GM21423 (cell line): Measurements from ENCODE around the gene MCM7.

Experiments
- ATAC-seq: cut with Tn5 transposase; IDR thresholded peaks from one replicate; pipeline ENCODE4 v1.9.1; 2021; ENCODE audit warnings: mild to moderate bottlenecking, moderate library complexity; ENCODE audit not compliant: unreplicated experiment

MCM7 gene

DNA sequence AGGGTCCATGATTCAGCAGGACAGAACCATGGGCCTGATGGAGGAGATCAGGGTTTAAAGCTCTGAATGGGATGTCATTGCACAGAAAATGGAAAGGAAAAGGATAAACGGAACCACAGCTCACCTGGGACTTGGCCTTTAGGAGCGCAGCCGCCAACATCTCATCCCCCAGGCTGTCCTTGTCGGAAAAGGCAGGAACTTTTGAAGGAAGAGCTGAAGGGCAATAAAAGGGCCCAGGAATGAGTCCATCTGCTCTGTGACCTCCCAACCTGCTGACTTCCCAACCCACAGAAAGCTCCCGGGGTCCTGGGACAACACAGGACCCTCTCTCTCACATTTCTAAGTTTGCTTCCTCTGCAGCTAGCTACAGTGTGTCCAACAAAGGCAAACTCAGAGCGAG, 25.8 kb downstream of the MCM7 start:
- no peak for ATAC-seq

DNA sequence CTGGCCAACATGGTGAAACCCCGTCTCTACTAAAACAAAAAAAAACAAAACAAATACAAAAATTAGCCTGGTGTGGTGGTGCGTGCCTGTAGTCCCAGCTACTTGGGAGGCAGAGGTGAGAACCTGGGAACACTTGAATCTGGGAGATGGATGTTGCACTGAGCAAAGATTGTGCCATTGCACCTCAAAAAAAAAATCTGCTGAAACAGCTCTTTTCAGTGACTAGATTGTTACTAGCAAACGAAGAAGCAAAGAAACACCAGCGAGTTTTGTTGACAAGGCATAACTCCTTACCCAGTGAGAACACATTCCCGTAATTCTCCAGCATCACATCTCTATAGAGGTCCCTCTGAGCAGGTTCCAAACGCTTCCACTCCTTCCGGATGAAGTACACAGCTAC, 26.4 kb downstream of the MCM7 start:
- no peak for ATAC-seq

DNA sequence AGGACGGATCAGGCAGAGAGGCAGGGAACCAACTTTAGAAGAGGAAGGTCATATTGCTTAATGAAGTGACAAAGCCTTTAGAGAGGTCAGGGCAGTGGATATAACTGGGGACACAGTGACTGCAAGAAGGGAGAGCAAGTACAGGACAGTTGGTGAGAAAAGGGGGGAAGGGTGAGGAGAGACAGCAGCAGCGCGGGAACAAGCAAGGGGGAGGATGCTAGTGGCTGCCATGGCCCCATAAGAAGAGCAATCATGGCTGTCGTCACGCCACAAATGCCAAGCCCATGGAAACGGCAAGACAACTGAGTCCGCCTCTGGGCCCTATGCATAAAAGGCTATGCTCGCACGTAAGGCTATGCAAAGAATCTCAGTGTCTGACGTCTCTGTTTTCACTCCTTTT, 28.7 kb downstream of the MCM7 start:
- no peak for ATAC-seq

DNA sequence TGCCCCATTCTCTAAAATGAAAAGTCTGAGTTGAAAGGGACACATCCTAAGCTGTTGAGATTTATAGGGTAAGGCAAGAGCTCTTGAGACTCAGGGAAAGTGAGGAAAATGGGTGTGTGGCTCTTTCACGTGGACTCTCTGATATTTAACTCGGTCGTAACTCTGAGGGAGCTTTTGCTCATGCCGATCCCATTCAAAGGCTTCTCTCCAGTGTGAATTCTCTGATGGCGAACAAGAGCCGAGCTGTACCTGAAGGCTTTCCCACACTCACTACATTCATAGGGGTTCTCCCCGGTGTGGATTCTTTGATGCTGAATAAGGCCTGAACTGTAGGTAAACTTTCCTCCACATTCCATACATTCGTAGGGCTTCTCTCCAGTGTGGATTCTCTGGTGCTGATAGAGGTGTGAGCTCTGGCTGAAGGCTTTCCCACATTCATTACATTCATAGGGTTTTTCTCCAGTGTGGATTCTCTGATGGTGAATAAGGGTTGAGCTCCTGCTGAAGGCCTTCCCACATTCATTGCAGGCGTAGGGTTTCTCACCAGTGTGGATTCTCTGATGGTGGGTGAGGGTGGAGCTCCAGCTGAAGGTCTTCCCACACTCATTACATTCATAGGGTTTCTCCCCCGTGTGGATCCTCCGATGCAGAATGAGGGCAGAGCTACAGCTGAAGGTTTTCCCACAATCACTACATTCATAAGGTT, 30.0 kb downstream of the MCM7 start:
- no peak for ATAC-seq

DNA sequence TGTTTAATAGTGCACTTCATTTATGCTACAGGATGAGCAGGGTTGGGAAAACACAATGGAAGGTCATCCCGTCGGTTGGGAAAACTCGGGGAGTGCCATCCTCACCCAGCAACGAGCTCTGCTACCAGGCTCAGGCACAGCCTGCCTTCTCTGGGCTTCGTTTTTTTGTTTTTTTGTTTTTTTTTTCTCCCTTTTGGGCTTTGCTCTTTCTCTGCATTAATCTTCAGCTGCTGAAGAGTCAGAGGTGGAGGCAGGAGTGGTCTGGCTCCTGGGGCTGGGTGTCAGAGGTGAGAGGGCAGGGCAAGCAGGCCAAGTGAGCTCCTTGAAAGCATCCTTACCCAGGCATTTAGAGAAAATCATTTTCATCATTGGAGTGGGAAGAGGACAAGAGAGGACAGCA, 31.2 kb downstream of the MCM7 start:
- no peak for ATAC-seq

DNA sequence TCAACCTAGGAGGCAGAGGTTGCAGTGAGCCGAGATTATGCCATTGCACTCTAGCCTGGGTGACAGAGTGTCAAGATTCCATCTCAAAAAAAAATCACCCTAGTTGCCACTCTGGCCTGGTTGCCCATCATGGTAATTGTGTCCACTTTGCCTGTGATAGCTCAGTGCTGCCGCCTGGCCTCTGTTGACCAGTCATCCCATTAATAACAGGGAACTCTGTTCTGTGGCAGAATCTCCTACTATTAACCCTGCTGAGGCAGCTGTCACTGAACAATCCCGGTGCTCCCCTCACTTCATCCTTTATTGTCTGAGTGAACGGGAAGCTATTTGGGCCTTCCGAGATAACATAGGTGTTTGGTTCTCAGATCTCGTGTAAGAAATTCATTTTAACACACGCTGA, 34.2 kb downstream of the MCM7 start:
- ATAC-seq, result no peak

DNA sequence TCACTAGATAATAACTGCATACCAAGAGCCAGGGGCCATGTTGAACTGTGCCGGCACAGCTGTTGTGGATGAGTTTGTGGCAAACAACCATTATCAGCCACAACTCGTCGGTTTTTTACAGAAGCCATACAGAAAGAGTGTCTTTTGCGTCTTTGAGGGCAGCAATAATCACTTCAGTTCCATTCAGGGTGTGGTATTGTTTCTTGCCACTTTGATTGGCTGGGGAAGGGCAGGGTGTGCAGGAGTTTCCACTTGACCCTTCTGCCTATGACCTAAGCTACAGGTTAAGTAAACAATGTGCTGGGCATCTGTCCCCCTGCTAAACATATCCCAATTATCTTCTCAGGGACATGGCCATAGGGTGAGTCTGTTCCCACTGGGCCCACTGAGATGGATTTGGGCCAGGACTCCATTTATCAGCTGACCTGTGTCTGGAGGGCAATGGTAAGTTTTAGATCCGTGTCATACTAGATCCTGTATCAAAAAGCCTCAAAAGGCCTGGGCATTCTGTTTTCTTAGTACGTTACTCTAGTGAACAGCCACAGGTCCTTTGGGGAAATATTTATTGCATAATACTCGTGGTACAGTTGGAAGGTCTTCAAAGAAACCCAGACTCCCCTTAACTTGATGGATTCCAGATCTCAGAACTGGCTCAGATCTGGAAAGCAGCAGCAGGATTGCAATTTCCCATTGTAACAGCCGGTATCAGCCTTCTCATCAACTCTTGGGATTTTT, 35.6 kb downstream of the MCM7 start:
- no peak for ATAC-seq

DNA sequence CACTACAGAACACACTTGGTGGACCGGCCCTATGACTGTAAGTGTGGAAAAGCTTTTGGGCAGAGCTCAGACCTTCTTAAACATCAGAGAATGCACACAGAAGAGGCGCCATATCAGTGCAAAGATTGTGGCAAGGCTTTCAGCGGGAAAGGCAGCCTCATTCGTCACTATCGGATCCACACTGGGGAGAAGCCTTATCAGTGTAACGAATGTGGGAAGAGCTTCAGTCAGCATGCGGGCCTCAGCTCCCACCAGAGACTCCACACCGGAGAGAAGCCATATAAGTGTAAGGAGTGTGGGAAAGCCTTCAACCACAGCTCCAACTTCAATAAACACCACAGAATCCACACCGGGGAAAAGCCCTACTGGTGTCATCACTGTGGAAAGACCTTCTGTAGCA, 37.0 kb downstream of the MCM7 start:
- no peak for ATAC-seq

DNA sequence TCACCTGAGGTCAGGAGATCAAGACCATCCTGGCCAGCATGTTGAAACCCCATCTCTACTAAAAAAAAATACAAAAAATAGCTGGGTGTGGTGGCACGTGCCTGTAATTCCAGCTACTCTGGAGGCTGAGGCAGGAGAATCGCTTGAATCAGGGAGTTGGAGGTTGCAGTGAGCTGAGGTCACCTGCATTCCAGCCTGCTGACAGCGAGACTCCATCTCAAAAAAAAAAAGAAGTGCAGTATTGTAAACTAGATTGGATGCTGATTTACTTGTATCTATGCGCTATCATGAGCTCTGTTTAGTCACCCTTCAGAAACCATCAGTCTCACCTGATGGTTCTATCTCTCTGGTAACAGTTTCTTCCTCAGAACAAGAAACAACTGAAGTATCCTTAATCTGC, 37.8 kb downstream of the MCM7 start:
- ATAC-seq, result no peak

DNA sequence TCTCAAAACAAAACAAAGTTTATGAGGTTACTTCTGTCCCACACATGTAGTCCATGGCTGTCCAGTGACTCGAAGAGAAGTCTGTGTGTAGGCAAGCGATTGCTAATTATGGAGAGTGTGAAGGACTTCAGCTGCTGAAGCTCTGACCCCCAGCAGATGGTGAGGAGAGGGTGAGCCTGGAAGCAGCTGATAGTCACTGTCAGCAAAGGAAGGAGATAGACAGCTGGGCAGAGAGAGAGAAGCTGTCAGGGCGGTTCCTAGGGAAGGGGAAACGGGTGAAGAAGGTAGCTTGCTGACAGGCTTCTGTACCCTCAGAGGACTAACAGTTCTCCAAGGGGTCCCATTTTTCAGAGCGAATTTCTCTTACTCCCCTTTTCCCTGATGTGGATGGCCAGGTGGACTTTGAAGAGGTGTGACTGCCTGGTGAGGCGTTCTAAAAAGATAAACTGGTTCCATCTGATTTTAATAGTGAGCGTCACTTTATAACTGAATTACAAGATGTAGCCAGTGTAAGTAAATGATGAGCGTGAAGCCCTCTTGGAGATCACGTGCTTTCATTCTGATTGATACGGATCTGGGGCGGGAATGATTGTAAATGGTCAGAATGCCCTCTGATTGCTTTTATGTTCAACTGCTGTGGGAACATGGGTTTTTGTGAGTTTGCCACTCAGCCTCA, 39.5 kb downstream of the MCM7 start:
- ATAC-seq, result no peak

DNA sequence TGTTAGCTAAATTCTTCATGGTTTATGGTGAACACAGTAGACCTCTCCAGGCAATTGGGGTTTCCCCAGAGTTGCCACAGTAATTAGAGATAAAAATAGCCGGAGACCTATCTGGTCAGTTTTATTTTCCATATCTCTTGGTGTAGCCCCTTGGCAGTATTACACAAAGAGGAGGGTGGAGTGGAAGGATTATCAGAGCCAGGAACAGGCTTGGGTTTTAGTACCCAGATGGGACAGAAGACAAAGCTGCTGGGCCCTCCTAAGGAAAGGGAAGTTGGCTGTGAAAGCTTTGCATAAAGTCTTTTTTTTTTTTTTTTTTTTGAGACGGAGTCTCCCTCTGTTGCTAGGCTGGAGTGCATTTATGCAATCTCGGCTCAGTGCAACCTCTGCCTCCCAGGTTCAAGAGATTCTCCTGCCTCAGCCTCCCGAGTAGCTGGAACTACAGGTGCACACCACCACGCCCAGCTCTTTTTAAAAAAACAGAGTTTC, 41.9 kb downstream of the MCM7 start:
- ATAC-seq, result no peak

DNA sequence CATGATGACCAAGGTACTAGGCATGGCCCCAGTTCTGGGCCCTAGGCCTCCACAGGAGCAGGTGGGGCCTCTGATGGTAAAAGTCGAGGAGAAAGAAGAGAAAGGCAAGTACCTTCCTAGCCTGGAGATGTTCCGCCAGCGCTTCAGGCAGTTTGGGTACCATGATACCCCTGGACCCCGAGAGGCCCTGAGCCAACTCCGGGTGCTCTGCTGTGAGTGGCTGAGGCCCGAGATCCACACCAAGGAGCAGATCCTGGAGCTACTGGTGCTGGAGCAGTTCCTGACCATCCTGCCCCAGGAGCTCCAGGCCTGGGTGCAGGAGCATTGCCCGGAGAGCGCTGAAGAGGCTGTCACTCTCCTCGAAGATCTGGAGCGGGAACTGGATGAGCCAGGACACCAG, 44.2 kb downstream of the MCM7 start:
- ATAC-seq, result no peak

DNA sequence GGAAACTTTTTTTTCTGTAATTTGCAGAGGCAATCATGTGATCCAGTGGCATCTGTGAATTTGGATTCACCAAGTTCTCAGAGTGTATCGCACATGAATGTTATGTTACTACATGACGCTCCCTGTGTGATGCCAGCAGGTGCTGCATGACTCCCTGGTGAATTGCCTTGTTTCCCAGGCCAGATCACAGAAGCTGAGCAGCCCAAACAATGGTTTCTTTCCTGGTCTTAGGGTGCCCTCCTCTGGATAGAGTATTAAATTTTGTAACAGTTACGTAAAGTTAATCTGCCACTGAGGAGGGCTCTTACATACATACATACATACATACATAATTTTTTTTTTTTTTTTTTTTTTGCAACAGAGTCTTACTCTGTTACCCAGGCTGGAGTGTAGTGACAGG, 48.0 kb downstream of the MCM7 start:
- ATAC-seq, result no peak

DNA sequence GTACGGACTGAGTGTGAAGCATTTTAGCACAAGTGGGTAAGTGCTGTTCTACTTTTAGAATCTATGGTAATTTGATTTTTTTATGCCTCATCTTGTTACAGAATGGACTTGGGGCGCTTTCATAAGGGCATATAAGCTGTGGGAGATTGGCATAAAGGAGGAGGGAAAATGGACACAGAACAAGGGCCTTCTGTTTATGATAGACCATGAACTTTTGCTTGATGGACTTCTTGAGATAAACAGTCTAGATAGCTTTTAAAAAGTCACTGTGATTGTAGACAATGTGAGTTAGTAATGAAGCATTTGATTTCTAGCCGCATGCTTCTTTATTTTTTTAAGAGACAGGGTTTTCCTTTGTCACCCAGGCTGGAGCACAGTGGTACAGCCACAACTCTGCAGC, 49.6 kb downstream of the MCM7 start:
- ATAC-seq, result no peak

DNA sequence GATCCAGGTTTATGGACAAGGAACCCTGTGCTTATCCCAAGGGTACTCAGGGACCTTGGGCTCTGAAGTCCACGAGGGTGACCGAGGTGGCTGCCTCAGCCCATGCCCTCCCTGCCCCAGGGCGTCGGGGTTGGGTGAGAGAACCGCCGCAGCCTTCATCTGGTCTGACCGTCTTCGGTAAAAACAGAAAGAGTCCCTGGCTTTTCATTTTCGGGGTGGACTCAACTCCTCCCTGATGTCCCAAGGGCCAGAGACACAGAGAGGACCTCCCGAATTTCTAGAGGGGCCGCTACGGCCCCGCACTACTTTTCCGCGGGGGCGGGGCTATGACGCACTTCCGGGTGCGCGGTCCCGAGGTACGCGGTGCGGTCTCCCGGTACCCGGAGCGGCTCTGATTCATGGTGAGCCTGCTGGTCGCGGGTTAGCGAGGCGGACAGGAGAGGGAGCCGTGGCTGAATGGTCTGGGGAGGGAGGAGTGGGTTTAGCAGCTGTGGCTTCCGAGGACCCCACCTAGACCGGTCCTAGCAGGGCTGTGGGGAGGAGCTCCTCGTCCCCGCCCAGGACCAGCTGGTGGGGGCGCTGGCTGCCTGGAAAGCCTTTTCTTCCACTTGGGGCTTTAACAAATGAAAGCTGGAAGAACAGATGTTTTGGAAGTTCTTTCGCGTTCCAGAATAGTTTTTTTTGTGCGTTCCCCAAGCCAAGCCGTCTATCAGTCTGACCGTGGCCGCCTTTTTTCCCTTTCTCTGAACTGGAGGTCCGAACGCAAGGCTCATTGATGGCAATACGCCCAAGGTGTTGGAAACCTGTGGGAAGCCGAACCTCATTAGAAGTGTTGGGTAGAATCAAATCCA, 51.5 kb downstream of the MCM7 start, which contains the start of gene ZSCAN21:
Gene ZSCAN21 (plus strand): TSS at position 334 of the 851 bp plus-strand sequence. CDS start 7,233 bp downstream, outside the sequence.
- ATAC-seq, result peak; percentile 85

DNA sequence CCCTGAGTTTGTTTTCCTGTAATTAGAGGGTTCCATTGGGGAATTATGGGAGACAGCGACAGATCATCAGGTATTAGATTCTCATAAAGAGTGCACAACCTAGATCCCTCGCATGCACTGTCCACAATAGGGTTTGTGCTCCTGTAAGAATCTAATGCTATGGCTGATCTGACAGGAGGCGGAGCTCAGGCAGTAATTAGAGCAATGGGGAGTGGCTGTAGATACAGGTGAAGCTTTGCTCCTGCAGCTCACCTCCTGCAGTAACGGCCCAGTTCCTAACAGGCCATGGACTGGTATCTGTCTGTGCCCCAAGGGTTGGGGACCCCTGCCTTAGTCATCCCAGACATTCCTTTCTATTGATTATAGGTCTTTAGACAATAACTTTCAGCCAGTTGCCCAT, 52.5 kb downstream of the MCM7 start:
- no peak for ATAC-seq

DNA sequence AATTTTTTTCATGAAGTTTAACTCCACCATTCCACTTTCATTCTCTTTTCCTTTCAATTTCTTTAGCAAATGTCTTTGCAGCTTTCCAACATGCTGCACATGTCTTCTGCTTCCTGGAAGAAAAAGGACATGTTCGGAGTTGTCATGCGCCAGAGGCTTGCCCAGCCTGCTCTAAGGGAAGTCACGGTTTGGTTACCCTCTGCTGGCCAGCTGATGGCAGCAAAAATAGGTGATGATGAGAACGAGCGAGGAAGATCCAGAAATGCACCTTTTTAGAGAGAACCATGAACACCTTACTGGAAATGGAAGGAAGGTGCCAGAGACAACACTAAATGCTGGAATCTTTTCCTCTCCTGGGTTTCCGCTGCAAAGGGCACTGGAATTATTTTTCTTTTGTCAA, 56.5 kb downstream of the MCM7 start:
- ATAC-seq, result no peak
